LNCaP clone FGC (cell line): ENCODE results near the gene FADS2.

Source experiments
- DNase-seq: peaks from one replicate; pipeline ENCODE4 v3.0.0-alpha.2; 2011; ENCODE audit warnings: low read depth
- H3K4me3 ChIP-seq: 2 replicates; pipeline ENCODE4 v1.5.1; 2011; ENCODE audit warnings: mild to moderate bottlenecking, low read depth, low read length, control low read depth
- CTCF ChIP-seq: IDR thresholded peaks from 2 replicates; pipeline ENCODE4 v1.5.1; 2012; ENCODE audit warnings: mild to moderate bottlenecking; ENCODE audit not compliant: control insufficient read depth, insufficient read depth; ENCODE audit errors: extremely low read depth

The FADS2 gene

GRCh38 chr11:61805146-61805545, 23.0 kb upstream of the FADS2 start:
- DNase-seq: no peak
- no peak for TF ChIP-seq CTCF
- H3K4me3 ChIP-seq: no peak overlapping the region

GRCh38 chr11:61806785-61807184, 21.3 kb upstream of the FADS2 start:
- no peak for TF ChIP-seq CTCF
- no peak for DNase-seq
- no peak overlapping the region for H3K4me3 ChIP-seq

GRCh38 chr11:61810671-61811175, 17.4 kb upstream of the FADS2 start:
- no peak for DNase-seq
- no peak for TF ChIP-seq CTCF
- no peak overlapping the region for H3K4me3 ChIP-seq

- TF ChIP-seq CTCF: no peak
- DNase-seq: no peak
These were observed 16.3 kb upstream of the FADS2 start for GRCh38 chr11:61811831-61812230.

GRCh38 chr11:61812736-61813411, 15.2 kb upstream of the FADS2 start:
- no peak overlapping the region for H3K4me3 ChIP-seq
- no peak for TF ChIP-seq CTCF
- DNase-seq: no peak

More at GRCh38 chr11:61811831-61812230, 16.3 kb upstream of the FADS2 start:
- no peak overlapping the region for H3K4me3 ChIP-seq

GRCh38 chr11:61814247-61814957, 13.7 kb upstream of the FADS2 start:
- H3K4me3 ChIP-seq: peak overlapping the region; percentile 78
- DNase-seq: no peak
- TF ChIP-seq CTCF: no peak
